ENCODE data around the gene IL4R. TPM values are rescaled to one million over a fixed set of nuclear protein-coding genes. Genes with fewer than 3 reads are reported as not detected.

IL4R gene
- 10 to 100 TPM; 22.3 to 35.0 (median 25.1) TPM for total RNA-seq

DNA sequence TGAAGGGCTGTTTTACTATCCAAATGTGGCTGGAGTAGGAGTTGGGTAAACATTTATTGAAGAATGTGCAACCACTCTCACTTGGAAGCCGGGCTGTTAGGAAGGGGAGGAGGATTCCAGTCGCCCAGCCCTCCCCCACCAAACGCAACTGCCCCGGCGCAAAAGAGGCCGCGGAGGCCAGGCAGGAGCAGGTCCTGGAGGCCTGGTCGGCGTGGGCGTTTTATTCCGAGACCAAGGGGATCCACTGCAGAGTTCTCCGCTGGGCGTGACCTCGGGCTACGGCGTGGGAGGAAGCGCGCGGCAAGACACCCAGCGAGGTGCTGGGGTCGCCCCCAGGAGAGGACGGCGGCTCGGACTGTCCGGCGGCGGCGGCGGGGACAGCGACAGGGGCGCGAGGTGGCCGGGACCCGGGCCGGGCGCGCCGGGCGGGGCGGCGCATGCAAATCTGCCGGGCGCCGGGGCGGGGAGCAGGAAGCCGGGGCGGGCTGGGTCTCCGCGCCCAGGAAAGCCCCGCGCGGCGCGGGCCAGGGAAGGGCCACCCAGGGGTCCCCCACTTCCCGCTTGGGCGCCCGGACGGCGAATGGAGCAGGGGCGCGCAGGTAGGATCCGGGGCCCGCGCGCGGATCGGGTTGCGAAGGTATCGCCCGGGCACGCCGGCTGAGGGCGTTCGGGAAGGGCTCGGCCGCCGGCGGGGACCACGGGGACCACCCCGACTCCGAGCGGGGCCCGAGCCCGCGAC, at the start of gene IL4R:
IL4R (plus strand) TSS at position 553 of the 739 bp plus-strand sequence. CDS start 26,230 bp downstream, outside the sequence.
- 0 to 1% methylated on average over 2 to 57 of the region's 85 CpGs for WGBS, 2 donors
- intact Hi-C loops (cut with DNase I; ENCODE audit: low total_unique reads) = loop anchor here (5.0 kb wide), 1 partner anchor 46 kb away; the partner anchor contains the start of gene NSMCE1
- peak; percentile 46 to 94 for DNase-seq (ENCODE audit: low spot score in 2 of 2)

DNA sequence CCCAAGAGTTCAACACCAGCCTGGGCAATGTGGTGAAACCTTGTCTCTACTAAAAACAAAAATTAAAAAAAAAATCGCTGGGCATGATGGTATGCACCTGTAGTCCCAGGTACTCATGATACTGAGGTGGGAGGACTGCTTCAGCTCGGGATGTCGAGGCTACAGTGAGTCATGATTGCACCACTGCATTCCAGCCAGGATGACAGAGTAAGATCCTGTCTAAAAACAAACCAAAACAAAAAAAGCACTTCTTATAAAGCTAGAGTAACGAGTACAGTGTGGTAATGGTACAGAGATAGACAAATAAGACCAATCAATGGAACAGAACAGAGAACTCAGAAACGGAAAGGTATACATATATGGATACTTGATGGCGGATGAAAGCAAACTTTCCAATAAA, 49.6 kb upstream of the IL4R start:
- no peak for TF ChIP-seq POLR2A (IDR thresholded peaks at IDR 0.05)
- TF ChIP-seq, protein P1, sequence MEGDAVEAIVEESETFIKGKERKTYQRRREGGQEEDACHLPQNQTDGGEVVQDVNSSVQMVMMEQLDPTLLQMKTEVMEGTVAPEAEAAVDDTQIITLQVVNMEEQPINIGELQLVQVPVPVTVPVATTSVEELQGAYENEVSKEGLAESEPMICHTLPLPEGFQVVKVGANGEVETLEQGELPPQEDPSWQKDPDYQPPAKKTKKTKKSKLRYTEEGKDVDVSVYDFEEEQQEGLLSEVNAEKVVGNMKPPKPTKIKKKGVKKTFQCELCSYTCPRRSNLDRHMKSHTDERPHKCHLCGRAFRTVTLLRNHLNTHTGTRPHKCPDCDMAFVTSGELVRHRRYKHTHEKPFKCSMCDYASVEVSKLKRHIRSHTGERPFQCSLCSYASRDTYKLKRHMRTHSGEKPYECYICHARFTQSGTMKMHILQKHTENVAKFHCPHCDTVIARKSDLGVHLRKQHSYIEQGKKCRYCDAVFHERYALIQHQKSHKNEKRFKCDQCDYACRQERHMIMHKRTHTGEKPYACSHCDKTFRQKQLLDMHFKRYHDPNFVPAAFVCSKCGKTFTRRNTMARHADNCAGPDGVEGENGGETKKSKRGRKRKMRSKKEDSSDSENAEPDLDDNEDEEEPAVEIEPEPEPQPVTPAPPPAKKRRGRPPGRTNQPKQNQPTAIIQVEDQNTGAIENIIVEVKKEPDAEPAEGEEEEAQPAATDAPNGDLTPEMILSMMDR (IDR thresholded peaks at IDR 0.05) = peak in 1 of 3 donors; percentile 17
- intact Hi-C loops (cut with DNase I; ENCODE audit: low total_unique reads) = no loop called here
- no peak for DNase-seq (ENCODE audit: low spot score in 2 of 2)
- 59 to 60% methylated on average over 6 of the region's 6 CpGs for WGBS, 2 donors
- H3K4me3 ChIP-seq (ENCODE audit: low read depth, poor library complexity, severe bottlenecking) = no peak overlapping the region

More for the DNA sequence above, at the start of gene IL4R:
- peak within 1 kb of the TSS; percentile 76 for H3K4me3 ChIP-seq (ENCODE audit: low read depth, poor library complexity, severe bottlenecking)
- TF ChIP-seq, protein P1 (IDR thresholded peaks at IDR 0.05) = no peak
- TF ChIP-seq POLR2A (IDR thresholded peaks at IDR 0.05) = no peak

DNA sequence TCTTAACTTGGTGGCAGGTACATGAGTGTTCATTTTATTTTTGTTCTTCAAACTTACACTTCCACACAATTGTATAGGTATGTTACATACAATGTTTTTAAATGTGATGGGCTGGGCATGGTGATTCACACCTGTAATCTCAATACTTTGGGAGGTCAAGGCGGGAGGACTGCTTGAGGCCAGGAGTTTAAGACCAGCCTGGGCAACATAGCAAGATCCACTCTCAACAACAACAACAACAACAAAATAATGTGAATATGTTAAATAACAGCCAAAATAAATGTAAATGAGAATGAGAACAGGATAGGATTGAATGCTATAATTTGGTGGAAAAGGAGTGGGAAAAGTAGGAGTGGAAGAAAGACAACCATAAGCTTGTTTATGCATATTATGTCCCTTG, 47.8 kb upstream of the IL4R start:
- WGBS, 2 donors = 97 to 100% methylated on average over 1 of the region's 1 CpG
- no peak overlapping the region for H3K4me3 ChIP-seq (ENCODE audit: low read depth, poor library complexity, severe bottlenecking)
- no peak for TF ChIP-seq POLR2A (IDR thresholded peaks at IDR 0.05)
- TF ChIP-seq, protein P1 (IDR thresholded peaks at IDR 0.05) = no peak
- DNase-seq (ENCODE audit: low spot score in 2 of 2) = no peak
- intact Hi-C loops (cut with DNase I; ENCODE audit: low total_unique reads) = loop anchor here (5.0 kb wide), 1 partner anchor 46 kb away; the partner anchor contains the start of gene IL4R

DNA sequence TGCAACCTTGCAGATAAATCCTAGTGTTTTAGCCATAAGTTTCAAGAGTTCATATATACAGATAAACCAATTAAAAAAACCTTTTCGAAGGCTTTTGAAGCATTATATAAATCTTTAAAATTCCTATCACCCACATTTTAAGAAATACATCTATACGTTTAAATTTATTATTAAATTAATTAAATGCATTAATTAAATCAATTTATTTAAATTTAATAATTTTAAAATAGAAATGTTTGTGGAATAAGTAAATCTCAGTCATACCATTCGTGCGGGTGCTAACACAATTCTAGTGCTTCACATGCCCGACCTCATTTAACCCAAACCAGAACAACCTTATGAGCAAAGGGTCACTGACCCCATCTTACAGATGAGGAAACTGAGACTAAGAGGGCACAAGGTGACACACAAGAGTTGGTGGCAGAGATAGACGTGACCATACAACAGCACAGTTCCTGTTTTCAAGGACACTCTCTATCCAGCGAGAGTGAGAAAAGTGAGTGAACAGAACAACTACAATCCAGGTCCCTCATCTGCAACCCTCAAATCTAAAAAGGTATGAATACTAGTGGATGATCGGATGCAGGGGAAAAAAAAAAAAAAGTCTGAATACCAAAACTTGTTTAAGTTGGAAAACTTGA, 46.6 kb upstream of the IL4R start:
- intact Hi-C loops (cut with DNase I; ENCODE audit: low total_unique reads) = loop anchor here (5.0 kb wide), 1 partner anchor 45 kb away; the partner anchor contains the start of gene IL4R
- 73 to 85% methylated on average over 8 of the region's 8 CpGs for WGBS, 2 donors
- DNase-seq (ENCODE audit: low spot score in 2 of 2) = no peak
- no peak for TF ChIP-seq POLR2A (IDR thresholded peaks at IDR 0.05)
- TF ChIP-seq, protein P1 (IDR thresholded peaks at IDR 0.05) = no peak
- H3K4me3 ChIP-seq (ENCODE audit: low read depth, poor library complexity, severe bottlenecking) = no peak overlapping the region

DNA sequence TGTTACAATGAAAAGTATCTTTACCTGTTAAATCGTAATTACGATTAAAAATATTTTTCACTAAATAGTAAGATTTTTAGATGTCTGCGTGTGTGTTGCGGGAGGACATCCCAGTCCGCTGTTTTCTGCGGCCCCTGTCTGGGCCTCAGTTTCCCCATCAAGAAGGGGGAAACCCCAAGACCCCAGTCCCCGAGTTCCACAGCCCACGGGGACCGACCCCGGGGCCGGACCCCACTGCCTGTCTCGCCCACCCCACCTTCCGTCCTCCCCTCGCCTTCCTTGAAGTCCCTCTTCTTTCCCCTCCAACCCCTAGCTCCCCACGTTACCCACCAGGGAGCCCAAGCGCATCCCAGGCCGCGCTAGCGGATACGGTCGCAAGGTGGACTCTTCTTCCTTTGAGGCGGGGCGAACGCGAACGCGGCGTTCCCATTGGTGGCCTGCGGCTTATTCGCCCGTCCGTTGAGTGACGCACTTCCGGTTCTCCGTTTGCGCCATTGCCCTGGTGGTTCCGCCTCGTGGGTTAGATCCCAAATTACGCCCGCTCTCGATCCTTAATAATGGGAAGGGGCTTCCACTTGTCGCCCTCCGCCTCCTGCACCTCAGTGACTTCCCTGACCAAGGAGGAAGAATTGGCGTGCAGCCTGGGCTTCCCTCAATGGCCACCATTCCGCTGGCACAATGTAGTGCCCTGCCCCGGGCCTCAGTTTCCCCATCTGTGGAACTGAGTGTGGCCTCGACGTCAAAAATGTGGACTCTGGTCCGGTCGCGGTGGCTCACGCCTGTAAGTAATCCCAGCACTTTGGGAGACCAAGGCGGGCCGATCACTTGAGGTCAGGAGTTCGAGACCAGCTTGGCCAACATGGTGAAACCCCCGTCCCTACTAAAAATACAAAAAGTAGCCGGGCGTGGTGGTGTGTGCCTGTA, 45.1 kb upstream of the IL4R start, which contains the start of gene NSMCE1:
NSMCE1 (minus strand) TSS at position 397 of the 924 bp plus-strand sequence. CDS start 11,202 bp downstream, outside the sequence.
- intact Hi-C loops (cut with DNase I; ENCODE audit: low total_unique reads) = loop anchor here (5.0 kb wide), 1 partner anchor 44 kb away; the partner anchor contains the start of gene IL4R
- peak in 1 of 2 donors; percentile 5 for TF ChIP-seq POLR2A (IDR thresholded peaks at IDR 0.05)
- TF ChIP-seq, protein P1 (IDR thresholded peaks at IDR 0.05) = no peak
- H3K4me3 ChIP-seq (ENCODE audit: low read depth, poor library complexity, severe bottlenecking) = peak within 1 kb of the TSS; percentile 71
- 8 to 11% methylated on average over 56 to 57 of the region's 58 CpGs for WGBS, 2 donors
- peak; percentile 97 to 100 for DNase-seq (ENCODE audit: low spot score in 2 of 2)
